ENCODE measurements around the gene DLG1. TPM values are rescaled to one million over a fixed set of nuclear protein-coding genes. Genes with fewer than 3 reads are reported as not detected.

DLG1 gene
- total and polyA plus RNA-seq, 9 of the 15 experiments (the other 6 are each of a cell fraction or from before 2014, with no cell fraction given): 9.4 to 63.5 (median 43.6) TPM

DNA sequence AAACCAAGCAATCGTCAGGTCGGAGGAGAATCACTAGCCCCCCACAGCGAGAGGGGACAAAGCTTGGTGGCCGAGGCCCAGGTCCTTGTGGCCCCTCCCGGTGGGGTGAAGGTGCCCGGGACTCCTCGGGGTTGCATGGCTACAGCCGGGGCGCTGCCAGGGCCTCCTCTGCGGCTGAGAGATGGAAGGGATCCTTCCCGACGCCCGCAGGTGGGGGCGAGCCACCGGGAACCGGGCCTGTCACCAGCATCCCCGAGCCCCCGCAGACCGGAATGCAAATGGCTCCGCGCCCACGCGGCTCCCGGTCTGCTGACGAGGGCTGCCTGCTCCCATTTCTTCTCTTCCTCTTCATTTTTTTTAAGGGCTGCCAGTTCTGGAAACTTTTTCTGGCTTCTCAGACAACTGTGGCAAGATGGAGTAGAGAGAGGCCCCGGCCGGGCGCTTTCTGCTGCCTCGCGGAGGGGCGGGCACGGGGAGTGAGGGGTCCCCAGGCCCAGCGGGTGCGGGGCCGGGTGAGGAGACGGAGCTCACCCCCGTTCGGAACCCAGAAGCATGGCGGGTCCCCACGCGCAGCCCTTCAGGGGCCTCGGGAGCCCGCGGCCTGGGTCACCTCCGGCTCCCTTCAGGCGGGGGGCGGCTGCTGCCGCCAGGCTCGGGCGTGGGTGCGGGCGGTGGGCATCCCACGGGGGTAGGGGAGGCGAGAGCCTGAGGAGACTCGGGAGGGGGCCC is 296.3 kb downstream of the DLG1 start (continued):
- TF ChIP-seq U2AF1 (optimal IDR thresholded peaks at IDR 0.05; ENCODE audit: low read depth, low read length): peak; percentile 28

DNA sequence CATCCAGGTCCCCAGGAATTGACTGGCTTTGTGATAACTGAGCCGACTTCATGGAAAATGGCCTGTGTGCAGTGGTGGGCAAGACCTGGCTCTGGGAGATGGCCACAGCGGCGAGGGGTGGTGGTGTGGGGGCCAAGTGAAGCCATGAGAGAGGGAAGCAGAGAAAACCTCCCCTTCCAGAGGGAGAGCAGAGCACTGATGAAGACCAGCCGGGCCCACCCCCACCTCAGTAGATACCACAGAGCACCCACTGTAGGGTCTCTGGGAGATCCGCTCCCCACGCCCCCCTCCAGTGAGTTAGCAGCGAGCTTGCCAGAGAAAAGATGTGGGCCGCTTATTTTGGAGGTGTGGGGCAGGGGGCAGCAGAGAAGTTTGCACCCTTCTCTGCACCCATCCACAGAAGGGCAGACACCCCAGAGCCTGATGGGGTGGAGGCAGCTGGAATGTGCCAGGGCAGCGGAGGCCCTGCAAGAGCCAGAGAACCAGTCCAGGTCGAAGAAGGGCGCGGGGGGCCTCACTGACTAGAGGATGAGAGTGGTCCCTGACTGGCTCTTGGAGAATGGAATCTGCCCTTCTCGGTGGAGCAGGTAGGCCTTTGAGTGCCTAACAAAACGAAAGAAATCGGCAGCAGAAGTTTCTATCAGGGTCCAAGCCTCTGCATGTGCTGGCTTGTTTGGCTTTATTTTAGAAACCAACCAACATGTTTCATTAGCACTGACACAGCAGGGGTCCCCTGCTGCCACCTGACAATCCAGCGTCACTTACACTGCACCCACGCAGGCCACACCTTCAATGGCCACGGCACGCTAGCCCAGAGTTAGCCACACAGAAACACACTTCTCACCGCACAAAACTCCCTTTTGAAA is 297.1 kb downstream of the DLG1 start:
- BruUV-seq (replicated peaks): no TSS peak
- Histone ChIP-seq H2AFZ (ENCODE audit: low read depth, low read length) (no peak overlapping the region), H4K20me1 (replicated peaks; ENCODE audit: control insufficient read depth, insufficient read depth, low read length) (no peaks in the 10 kb centered on the region), H3K9me1 (ENCODE audit: control insufficient read depth, insufficient read depth, low read length) (no peaks in the 10 kb centered on the region), H3K79me2 (ENCODE audit: control insufficient read depth, insufficient read depth, low read length) (no peaks in the 10 kb centered on the region), H3K4me1 (replicated peaks in 1 of 2; ENCODE audit: control insufficient read depth in 2 of 2, insufficient read depth in 2 of 2, low read length in 2 of 2) (peaks cover 0 to 32% of the 10 kb centered on the region in 2 experiments; a peak in 3 of 5 replicates), H3K27ac (ENCODE audit: extremely low read depth, low read depth, low read length) (no peak overlapping the region), H3K9me3 (replicated peaks; ENCODE audit: control insufficient read depth, insufficient read depth, low read depth, low read length) (no peaks in the 10 kb centered on the region), H3K27me3 (ENCODE audit: control insufficient read depth in 2 of 2, insufficient read depth in 2 of 2, low read length in 2 of 2) (no peaks in the 10 kb centered on the region), H3K9ac (ENCODE audit: insufficient read depth in 1 of 2, low read depth in 2 of 2, low read length in 2 of 2) (peak overlapping the region in 1 of 2 experiments; percentile 96; a peak in 2 of 4 replicates), H3K4me3 (no peak overlapping the region), H3K4me2 (ENCODE audit: insufficient read depth, low read length) (no peak overlapping the region), H3K36me3 (ENCODE audit: control insufficient read depth, insufficient read depth, low read length) (no peaks in the 10 kb centered on the region)
- no peak for DNase-seq (ENCODE audit: extremely low read depth in 1 of 4, low spot score in 3 of 4)
- ChIA-PET CTCF (ENCODE audit: low intra/inter-chr PET ratio) (interaction anchor here (1.8 kb wide), 1 partner anchor 509 kb away, joined by 9 read pairs; no protein-coding TSS in a partner anchor), POLR2A (interaction anchor here (0.8 kb wide), 1 partner anchor 20 kb away, joined by 4 read pairs; no protein-coding TSS in a partner anchor)
- WGBS (ENCODE audit: insufficient coverage, low coverage, missing lambda C conversion rate): 91% methylated on average over 17 of the region's 20 CpGs
- no peak for ATAC-seq
- in situ Hi-C loops (cut with MboI) (no loop called here), intact Hi-C loops (cut with micrococcal nuclease) (loop anchor here (5.0 kb wide), 1 partner anchor 186 kb away; no protein-coding TSS in a partner anchor)
- FAIRE-seq: no peak
- TF ChIP-seq ZNF431 (CRISPR knock-in tag; IDR thresholded peaks at IDR 0.05): no peak
- no peak for TF ChIP-seq ETS2 (tag; IDR thresholded peaks at IDR 0.05; ENCODE audit: borderline replicate concordance, poor library complexity, severe bottlenecking)
- TF ChIP-seq, protein P1, sequence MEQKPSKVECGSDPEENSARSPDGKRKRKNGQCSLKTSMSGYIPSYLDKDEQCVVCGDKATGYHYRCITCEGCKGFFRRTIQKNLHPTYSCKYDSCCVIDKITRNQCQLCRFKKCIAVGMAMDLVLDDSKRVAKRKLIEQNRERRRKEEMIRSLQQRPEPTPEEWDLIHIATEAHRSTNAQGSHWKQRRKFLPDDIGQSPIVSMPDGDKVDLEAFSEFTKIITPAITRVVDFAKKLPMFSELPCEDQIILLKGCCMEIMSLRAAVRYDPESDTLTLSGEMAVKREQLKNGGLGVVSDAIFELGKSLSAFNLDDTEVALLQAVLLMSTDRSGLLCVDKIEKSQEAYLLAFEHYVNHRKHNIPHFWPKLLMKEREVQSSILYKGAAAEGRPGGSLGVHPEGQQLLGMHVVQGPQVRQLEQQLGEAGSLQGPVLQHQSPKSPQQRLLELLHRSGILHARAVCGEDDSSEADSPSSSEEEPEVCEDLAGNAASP (IDR thresholded peaks at IDR 0.05): no peak
- TF ChIP-seq NR1H2 (CRISPR knock-in tag; IDR thresholded peaks at IDR 0.05): no peak
- TF ChIP-seq XRCC5 (IDR thresholded peaks at IDR 0.05; ENCODE audit: low read depth, low read length): no peak
- TF ChIP-seq SRSF9 (IDR thresholded peaks at IDR 0.05; ENCODE audit: borderline replicate concordance, low read depth, low read length): no peak
- TF ChIP-seq MCM5 (IDR thresholded peaks at IDR 0.05; ENCODE audit: low read depth): no peak
- no peak for TF ChIP-seq SMAD4 (CRISPR knock-in tag; conservative IDR thresholded peaks at IDR 0.05)
- TF ChIP-seq SMARCA5 (IDR thresholded peaks at IDR 0.05): no peak
- TF ChIP-seq ZBTB7A (IDR thresholded peaks at IDR 0.05; ENCODE audit: borderline replicate concordance, control insufficient read depth, low read depth, low read length): no peak
- no peak for TF ChIP-seq ZKSCAN1 (IDR thresholded peaks at IDR 0.05; ENCODE audit: low read depth, low read length)
- TF ChIP-seq ZZZ3 (IDR thresholded peaks at IDR 0.05): no peak
- no peak for TF ChIP-seq CHD2 (IDR thresholded peaks at IDR 0.05; ENCODE audit: low read depth, low read length)
